H1 (cell line): ENCODE data around the gene RNU5D-1. TPM values are rescaled to one million over a fixed set of nuclear protein-coding genes. Genes with fewer than 3 reads are reported as not detected.

Experiments used
- CTCF ChIA-PET: fragments of 300-600 bp; sonication (Branson Sonifier 250); formaldehyde crosslinking; loops from one replicate; lab custom pipeline; 2021; ENCODE audit not compliant: partially characterized antibody; lab: Charles Lee
- POLR2A ChIA-PET: fragments of 300-600 bp; sonication (Branson Sonifier 250); formaldehyde crosslinking; loops from one replicate; lab custom pipeline; 2021; ENCODE audit warnings: inconsistent platforms; ENCODE audit not compliant: partially characterized antibody; lab: Charles Lee
- DNase-seq, 2 experiments: peaks; one replicate each; pipeline versions ENCODE4 v3.0.0 to v3.0.0-alpha.2; 2010 to 2022; ENCODE audit warnings: low spot score in 2 of 2, low read depth in 1 of 2, mixed read lengths in 1 of 2
- FAIRE-seq: peaks from 2 replicates; lab custom pipeline; 2011; peaks lifted over from hg19 to GRCh38; lab: Jason Lieb, UNC
- H2AFZ ChIP-seq: 2 replicates; pipeline ENCODE4 v1.8.1; 2012; ENCODE audit warnings: low read length, inconsistent platforms
- H2AK5ac ChIP-seq: 2 replicates; pipeline ENCODE4 v1.6.1; 2013; ENCODE audit warnings: low read depth, low read length
- H2BK120ac ChIP-seq: replicated peaks from 2 replicates; pipeline ENCODE3; 2013; ENCODE audit warnings: low read depth, low read length, inconsistent platforms
- H2BK12ac ChIP-seq: 2 replicates; pipeline ENCODE4 v1.6.1; 2013; ENCODE audit warnings: low read depth, low read length
- H2BK15ac ChIP-seq: 2 replicates; pipeline ENCODE4 v1.6.1; 2013; ENCODE audit warnings: low read length
- H2BK20ac ChIP-seq: 2 replicates; pipeline ENCODE4 v1.6.1; 2013; ENCODE audit warnings: low read length
- H2BK5ac ChIP-seq: 2 replicates; pipeline ENCODE4 v1.6.1; 2013; ENCODE audit warnings: low read depth, low read length
- H3K14ac ChIP-seq: 2 replicates; pipeline ENCODE4 v1.6.1; 2013; ENCODE audit warnings: inconsistent platforms; ENCODE audit not compliant: insufficient read length
- H3K18ac ChIP-seq: 2 replicates; pipeline ENCODE4 v1.6.1; 2013; ENCODE audit warnings: low read length; ENCODE audit errors: extremely low read depth
- H3K23ac ChIP-seq: 2 replicates; pipeline ENCODE4 v1.6.1; 2013; ENCODE audit warnings: inconsistent platforms; ENCODE audit not compliant: insufficient read length
- H3K23me2 ChIP-seq: 2 replicates; pipeline ENCODE4 v1.6.1; 2013; ENCODE audit warnings: low read depth, low read length
- H3K27ac ChIP-seq: 2 replicates; pipeline ENCODE4 v1.6.1; 2011; ENCODE audit warnings: low read depth, low read length, inconsistent platforms
- H3K27me3 ChIP-seq, 4 experiments: replicated peaks in 1 of 4; 1 replicate in 1 of 4; 2 replicates in 3 of 4; pipeline versions ENCODE4 v1.6.1 to v1.8.1; 2011 to 2013; ENCODE audit warnings: low read length in 3 of 4, mild to moderate bottlenecking in 3 of 4, inconsistent platforms in 2 of 4, mixed read lengths in 2 of 4, moderate library complexity in 1 of 4; ENCODE audit not compliant: control insufficient read depth in 3 of 4, insufficient read depth in 3 of 4; ENCODE audit errors: extremely low read depth in 1 of 4
- H3K36me3 ChIP-seq, 4 experiments: 2 replicates each; pipeline versions ENCODE4 v1.6.1 to v1.8.1; 2011 to 2013; ENCODE audit warnings: mild to moderate bottlenecking in 4 of 4, low read length in 3 of 4, moderate library complexity in 2 of 4, control low read depth in 1 of 4, inconsistent platforms in 1 of 4; ENCODE audit not compliant: insufficient read depth in 4 of 4, control insufficient read depth in 2 of 4
- H3K4ac ChIP-seq: replicated peaks from 2 replicates; pipeline ENCODE3; 2013; ENCODE audit warnings: low read length, low read depth, mixed read lengths, inconsistent platforms; ENCODE audit not compliant: insufficient read length
- H3K4me1 ChIP-seq, 4 experiments: replicated peaks in 1 of 4; 1 replicate in 1 of 4; 2 replicates in 3 of 4; pipeline versions ENCODE4 v1.6.1 to v1.8.1; 2011 to 2013; ENCODE audit warnings: low read length in 3 of 4, inconsistent platforms in 2 of 4, mixed read lengths in 1 of 4; ENCODE audit not compliant: insufficient read depth in 4 of 4, control insufficient read depth in 3 of 4
- H3K4me2 ChIP-seq, 2 experiments: 2 replicates each; pipeline versions ENCODE4 v1.6.1 to v1.8.1; 2011 to 2013; ENCODE audit warnings: low read depth in 2 of 2, low read length in 2 of 2, control low read depth in 1 of 2, inconsistent platforms in 1 of 2, mild to moderate bottlenecking in 1 of 2; ENCODE audit not compliant: insufficient read depth in 1 of 2
- H3K4me3 ChIP-seq, 4 experiments: fragments of 200-600, 300-600 bp in 1 of 4; sonication (generic), shearing (Covaris generic), sonication (Bioruptor Twin) in 1 of 4; 2 replicates each; pipeline versions ENCODE4 v1.5.1 to v1.8.1; 2011 to 2016; ENCODE audit warnings: low read length in 4 of 4, low read depth in 3 of 4, control low read depth in 2 of 4, inconsistent platforms in 2 of 4, mild to moderate bottlenecking in 2 of 4, mixed read lengths in 1 of 4, moderate library complexity in 1 of 4; ENCODE audit not compliant: insufficient read depth in 2 of 4; ENCODE audit errors: extremely low read depth in 1 of 4
- H3K56ac ChIP-seq: replicated peaks from 2 replicates; pipeline ENCODE3; 2013; ENCODE audit warnings: low read depth, mild to moderate bottlenecking, mixed read lengths, low read length, inconsistent platforms; ENCODE audit not compliant: insufficient read length
- H3K79me1 ChIP-seq: 2 replicates; pipeline ENCODE4 v1.6.1; 2013; ENCODE audit warnings: low read depth, low read length, control low read depth
- H3K79me2 ChIP-seq, 2 experiments: 2 replicates each; pipeline versions ENCODE4 v1.6.1 to v1.8.1; 2012 to 2013; ENCODE audit warnings: low read length in 2 of 2, mild to moderate bottlenecking in 2 of 2, inconsistent platforms in 1 of 2; ENCODE audit not compliant: insufficient read depth in 2 of 2, control insufficient read depth in 1 of 2
- H3K9ac ChIP-seq, 4 experiments: replicated peaks in 1 of 4; 1 replicate in 1 of 4; 2 replicates in 3 of 4; pipeline versions ENCODE4 v1.6.1 to v1.8.1; 2011 to 2013; ENCODE audit warnings: low read depth in 3 of 4, low read length in 3 of 4, control low read depth in 2 of 4, mild to moderate bottlenecking in 2 of 4, moderate library complexity in 2 of 4, inconsistent platforms in 1 of 4; ENCODE audit errors: extremely low read depth in 1 of 4
- H3K9me3 ChIP-seq, 2 experiments: 2 replicates each; pipeline versions ENCODE4 v1.6.1 to v1.8.1; 2012 to 2013; ENCODE audit warnings: mild to moderate bottlenecking in 2 of 2, moderate library complexity in 2 of 2, control low read depth in 1 of 2, inconsistent platforms in 1 of 2, low read depth in 1 of 2, low read length in 1 of 2, mixed read lengths in 1 of 2; ENCODE audit not compliant: insufficient read depth in 2 of 2
- H4K20me1 ChIP-seq, 2 experiments: replicated peaks in 1 of 2; 2 replicates each; pipeline versions ENCODE3 to v1.8.1; 2011 to 2013; ENCODE audit warnings: inconsistent platforms in 2 of 2, low read length in 2 of 2, mild to moderate bottlenecking in 1 of 2; ENCODE audit not compliant: insufficient read depth in 2 of 2, control insufficient read depth in 1 of 2
- H4K5ac ChIP-seq: 2 replicates; pipeline ENCODE4 v1.6.1; 2013; ENCODE audit warnings: low read length, low read depth, mixed read lengths, inconsistent platforms; ENCODE audit not compliant: insufficient read length
- H4K8ac ChIP-seq: 2 replicates; pipeline ENCODE4 v1.8.0; 2013; ENCODE audit warnings: mild to moderate bottlenecking, moderate library complexity, low read length, inconsistent platforms; ENCODE audit not compliant: insufficient read depth; ENCODE audit errors: extremely low read depth
- H4K91ac ChIP-seq: replicated peaks from 2 replicates; pipeline ENCODE3; 2013; ENCODE audit warnings: low read length, mixed read lengths, inconsistent platforms; ENCODE audit not compliant: insufficient read length
- BCL11A ChIP-seq, 2 experiments: IDR thresholded peaks; one replicate each; pipeline ENCODE4 v1.6.1; 2011; ENCODE audit warnings: low read depth in 2 of 2, low read length in 2 of 2, mild to moderate bottlenecking in 2 of 2
- BRCA1 ChIP-seq: IDR thresholded peaks from 2 replicates; pipeline ENCODE4 v1.6.1; 2012; ENCODE audit warnings: low read depth, low read length, improper control_type of control experiment
- CBX5 ChIP-seq: fragments of 300-800, 300-1000 bp; sonication (generic); IDR thresholded peaks from 2 replicates; pipeline ENCODE4 v1.7.1; 2016; ENCODE audit warnings: antibody characterized with exemption, low read length, low read depth
- GABPA ChIP-seq: IDR thresholded peaks from 2 replicates; pipeline ENCODE4 v1.6.1; 2011; ENCODE audit warnings: mild to moderate bottlenecking, low read length, moderate library complexity, borderline replicate concordance; ENCODE audit not compliant: insufficient read depth
- KDM1A ChIP-seq: fragments of 200-600, 300-600 bp; sonication (generic); IDR thresholded peaks from 2 replicates; pipeline ENCODE4 v1.7.1; 2016; ENCODE audit warnings: mild to moderate bottlenecking, low read length, borderline replicate concordance
- KDM5A ChIP-seq: fragments of 200-600 bp; IDR thresholded peaks from 2 replicates; pipeline ENCODE4 v1.7.1; 2012; ENCODE audit warnings: mild to moderate bottlenecking, low read length, inconsistent platforms, mixed read lengths
- NANOG ChIP-seq: IDR thresholded peaks from 2 replicates; pipeline ENCODE4 v1.6.1; 2011; ENCODE audit warnings: low read length, low read depth, mild to moderate bottlenecking, inconsistent platforms; ENCODE audit not compliant: insufficient read depth, poor library complexity, severe bottlenecking
- POLR2AphosphoS5 ChIP-seq: IDR thresholded peaks from 2 replicates; pipeline ENCODE4 v1.6.1; 2011; ENCODE audit warnings: low read depth, low read length
- RXRA ChIP-seq: IDR thresholded peaks from 2 replicates; pipeline ENCODE4 v1.6.1; 2011; ENCODE audit warnings: low read depth, mild to moderate bottlenecking, low read length, moderate library complexity; ENCODE audit not compliant: insufficient read depth
- SAP30 ChIP-seq: fragments of 300-600 bp; sonication (generic); IDR thresholded peaks from 2 replicates; pipeline ENCODE4 v1.7.1; 2012; ENCODE audit warnings: low read length, moderate library complexity, mild to moderate bottlenecking, inconsistent platforms; ENCODE audit not compliant: insufficient read depth, insufficient replicate concordance
- SIN3A ChIP-seq, 2 experiments: IDR thresholded peaks in 1 of 2; conservative IDR thresholded peaks in 1 of 2; 2 replicates each; pipeline ENCODE4 v1.6.1; 2011 to 2012; ENCODE audit warnings: low read length in 2 of 2, improper control_type of control experiment in 1 of 2, low read depth in 1 of 2, mild to moderate bottlenecking in 1 of 2
- SIRT6 ChIP-seq: IDR thresholded peaks from one replicate; pipeline ENCODE4 v1.7.1; 2012; ENCODE audit warnings: low read length, inconsistent platforms
- SP4 ChIP-seq: IDR thresholded peaks from 2 replicates; pipeline ENCODE4 v1.6.1; 2012; ENCODE audit warnings: low read length, inconsistent platforms
- TBP ChIP-seq: IDR thresholded peaks from 2 replicates; pipeline ENCODE4 v1.6.1; 2011; ENCODE audit warnings: low read depth, low read length, improper control_type of control experiment
- TCF12 ChIP-seq: IDR thresholded peaks from 2 replicates; pipeline ENCODE4 v1.6.1; 2011; ENCODE audit warnings: low read depth, mild to moderate bottlenecking, low read length
- WGBS, 2 experiments: shearing (Covaris generic) in 1 of 2; methylation state at CpG; one replicate each; pipeline versions ENCODE4 v1.1.6 to v1.1.7; 2013 to 2015; ENCODE audit warnings: low lambda C conversion rate in 2 of 2, mixed read lengths in 2 of 2, inconsistent platforms in 1 of 2, low coverage in 1 of 2, missing lambda C conversion rate in 1 of 2; ENCODE audit not compliant: insufficient replicate concordance in 2 of 2, insufficient coverage in 1 of 2, insufficient read length in 1 of 2; ENCODE audit errors: extremely low coverage in 1 of 2, missing lambda C conversion rate in 1 of 2; 5-methylcytosine and 5-hydroxymethylcytosine counted together
- polyA plus RNA-seq, 7 experiments: library from polyadenylated mRNA; depleted of rRNA in 3 of 7; stranded (reverse) in 5 of 7; unstranded in 2 of 7; fragments of >200 nt in 5 of 7; fragments of 200-250 nt in 2 of 7; gene quantifications; 1 replicate in 5 of 7; 2 replicates in 1 of 7; 4 replicates in 1 of 7; pipeline versions ENCODE4 v1.2.1 to v1.2.3, GENCODE V29; 2011 to 2013; ENCODE audit warnings: missing spikeins in 2 of 7, mixed read lengths in 2 of 7
- total RNA-seq: library from RNA; stranded (reverse); fragmentation: NEBNext Ultra II Directional; extraction: Animal tissue kit (Norgen Biotek cat#: 25700); gene quantifications from 2 replicates; pipeline ENCODE4 v1.2.1, GENCODE V29; 2021

RNU5D-1 gene
- total and polyA plus RNA-seq, 2 of the 8 experiments (the other 6 are each of a cell fraction or from before 2014, with no cell fraction given): under 0.01 TPM; not detected in 1

- no peak for FAIRE-seq
- TF ChIP-seq SIRT6: no peak
- TF ChIP-seq TBP: no peak
- TF ChIP-seq KDM5A: no peak
- no peak for TF ChIP-seq KDM1A
- TF ChIP-seq BRCA1: no peak
- no peak for TF ChIP-seq SAP30
- no peak for TF ChIP-seq SP4
- TF ChIP-seq TCF12: no peak
- no peak for TF ChIP-seq CBX5
- no peak for TF ChIP-seq SIN3A (conservative IDR thresholded peaks at IDR 0.05 in 1 of 2, IDR thresholded peaks at IDR 0.05 in 1 of 2; ENCODE audit: low read depth in 1 of 2, low read length in 2 of 2)
- no peak for TF ChIP-seq POLR2AphosphoS5
- TF ChIP-seq GABPA: no peak
- no peak for TF ChIP-seq RXRA
- no peak for TF ChIP-seq BCL11A (IDR thresholded peaks at IDR 0.05; ENCODE audit: low read depth in 2 of 2, low read length in 2 of 2)
- TF ChIP-seq NANOG: no peak
Measured at GRCh38 chr1:44705470-44705869, 25.5 kb downstream of the RNU5D-1 start.

More at GRCh38 chr1:44705470-44705869, 25.5 kb downstream of the RNU5D-1 start:
- no peaks in the 10 kb centered on the region for H3K79me1 ChIP-seq
- no peak overlapping the region for H2AK5ac ChIP-seq
- DNase-seq: no peak
- no peak overlapping the region for H2BK20ac ChIP-seq
- no peak overlapping the region for H3K9ac ChIP-seq
- H2BK120ac ChIP-seq: no peak overlapping the region
- no peak overlapping the region for H4K8ac ChIP-seq
- H2BK12ac ChIP-seq: no peak overlapping the region
- no peaks in the 10 kb centered on the region for H3K36me3 ChIP-seq
- peaks cover 0 to 5% (median 1%) of the 10 kb centered on the region in 4 experiments; a peak in 3 of 7 replicates for H3K4me1 ChIP-seq
- no peak overlapping the region for H3K27ac ChIP-seq
- no peak overlapping the region for H3K18ac ChIP-seq
- 93 to 100% methylated on average over 2 to 6 of the region's 6 CpGs for WGBS, 2 experiments
- H3K4me2 ChIP-seq: no peak overlapping the region
- ChIA-PET POLR2A (interaction anchor here (1.3 to 2.2 kb wide), 4 partner anchors 9 to 78 kb away, joined by 3 to 23 read pairs (median 4); no protein-coding TSS in a partner anchor), CTCF (interaction anchor here (1.2 to 2.8 kb wide), 5 partner anchors 12 to 53 kb away, joined by 5 to 11 read pairs (median 5); partner anchors contain the start of gene RNU5D-1)
- no peak overlapping the region for H4K5ac ChIP-seq
- H3K27me3 ChIP-seq: peaks cover 0 to 4% (median 0%) of the 10 kb centered on the region in 4 experiments; a peak in 1 of 7 replicates
- H3K56ac ChIP-seq: no peak overlapping the region
- no peak overlapping the region for H3K4ac ChIP-seq
- H3K79me2 ChIP-seq: no peaks in the 10 kb centered on the region
- H3K9me3 ChIP-seq: no peaks in the 10 kb centered on the region; a peak in 1 of 4 replicates
- no peak overlapping the region for H3K4me3 ChIP-seq
- no peaks in the 10 kb centered on the region for H4K20me1 ChIP-seq
- no peak overlapping the region for H2BK5ac ChIP-seq
- no peak overlapping the region for H3K14ac ChIP-seq
- H3K23me2 ChIP-seq: no peaks in the 10 kb centered on the region; the same call in 1 of the 2 replicates
- H3K23ac ChIP-seq: no peak overlapping the region
- H2AFZ ChIP-seq: no peak overlapping the region
- no peak overlapping the region for H2BK15ac ChIP-seq
- no peak overlapping the region for H4K91ac ChIP-seq
